Psoas muscle (tissue), 8 donors: ENCODE data around the gene FAM229A. TPM values are rescaled to one million over a fixed set of nuclear protein-coding genes. Genes with fewer than 3 reads are reported as not detected.

Experiments used
- ATAC-seq, 4 donors: fragments of 200-7000 bp; cut with Tn5 transposase; one replicate each; pipeline ENCODE4 v1.9.1; 2020; ENCODE audit warnings: moderate library complexity in 3 of 4, mild to moderate bottlenecking in 2 of 4
- DNase-seq, 2 donors: peaks; one replicate each; pipeline ENCODE4 v3.0.0-alpha.2; 2020
- H3K27ac ChIP-seq: fragments of 200-600 bp; one replicate; pipeline ENCODE4 v1.8.0; 2022
- H3K27me3 ChIP-seq, 3 donors: fragments of 200-600 bp in 1 of 3; one replicate each; pipeline versions ENCODE4 v1.6.1 to v1.8.0; 2013 to 2022; ENCODE audit warnings: low read length in 2 of 3, mild to moderate bottlenecking in 2 of 3, moderate library complexity in 1 of 3; ENCODE audit not compliant: insufficient read depth in 3 of 3
- H3K36me3 ChIP-seq, 2 donors: fragments of 200-600 bp in 1 of 2; one replicate each; pipeline versions ENCODE4 v1.6.1 to v1.8.0; 2013 to 2022; ENCODE audit warnings: low read depth in 1 of 2, mild to moderate bottlenecking in 1 of 2, moderate library complexity in 1 of 2; ENCODE audit not compliant: insufficient read depth in 1 of 2
- H3K4me1 ChIP-seq: fragments of 200-600 bp; one replicate; pipeline ENCODE4 v1.8.0; 2022
- H3K4me3 ChIP-seq: fragments of 200-600 bp; one replicate; pipeline ENCODE4 v1.8.0; 2022; ENCODE audit warnings: mild to moderate bottlenecking
- H3K9me3 ChIP-seq: fragments of 200-600 bp; one replicate; pipeline ENCODE4 v1.8.0; 2022
- CTCF ChIP-seq: fragments of 200-600 bp; IDR thresholded peaks from one replicate; pipeline ENCODE4 v1.8.0; 2022; ENCODE audit warnings: antibody characterized with exemption
- WGBS, 3 donors: extraction: QIAGEN DNeasy Blood & Tissue Kit; methylation state at CpG; one replicate each; pipeline versions ENCODE4 v1.1.6 to v1.1.7; 2013; 5-methylcytosine and 5-hydroxymethylcytosine counted together
- intact Hi-C, 2 donors: fragments of 100-400 bp; cut with DNase I; formaldehyde crosslinking; loops; one replicate each; pipeline versions ENCODE4 v1.11.0 to v1.14.2; 2022
- polyA plus RNA-seq, 3 donors: library from polyadenylated mRNA; stranded (reverse); fragments of 200-250 nt; gene quantifications; one replicate each; pipeline ENCODE4 v1.2.3, GENCODE V29; 2013
- total RNA-seq, 4 donors: library from RNA; stranded (reverse); fragmentation: NEBNext Ultra II Directional in 2 of 4; extraction: Animal tissue kit (Norgen Biotek cat#: 25700) in 2 of 4; gene quantifications; one replicate each; pipeline versions ENCODE4 v1.2.1 to v1.2.4, GENCODE V29; 2021 to 2023
- donor health status: healthy with polysubstance abuse.
- donor health status: DM: no; HTN: no; CAD: no; lungs with moderate emphysema.
- donor health status: Bipolar disorder and iron deficiency.
- donor health status: healthy.
- donor health status: DM: yes; HTN: yes; CAD: no.
- donor health status: DM: no; HTN: no; CAD: no.
- donor health status: DM: no; HTN: no; CAD: no.
- donor health status: DM: yes; HTN: yes; CAD: no.

The FAM229A gene
- total and polyA plus RNA-seq, 7 donors, result 0.98 to 4.0 (median 1.9) TPM

GRCh38 chr1:32311709-32312393 is 50.4 kb downstream of the FAM229A start:
- Histone ChIP-seq H3K27me3 (no peaks in the 10 kb centered on the region), H3K9me3 (no peaks in the 10 kb centered on the region), H3K27ac (no peak overlapping the region), H3K4me3 (no peak overlapping the region), H3K36me3 (peaks cover 0 to 3% of the 10 kb centered on the region in 2 donors), H3K4me1 (peaks cover 8% of the 10 kb centered on the region)
- intact Hi-C loops, result loop anchor here in 1 of 2 donors (10.0 kb wide), 1 partner anchor 97 kb away; no protein-coding TSS in a partner anchor
- TF ChIP-seq CTCF, result no peak
- DNase-seq (no peak), ATAC-seq (no peak)
- WGBS, 3 donors, result 48 to 58% (median 48%) methylated on average over 2 of the region's 2 CpGs

Other genes starting within 250 kb of the FAM229A start
- 10 to 100 TPM; 12.9 to 21.5 (median 19.7) TPM for gene TXLNA, start 182.8 kb downstream of the FAM229A start, total RNA-seq
- gene TXLNA, start 182.8 kb downstream of the FAM229A start, polyA plus RNA-seq, result 10 to 100 TPM in 2 of 3 donors, 1 to 10 TPM in 1; 8.0 to 15.7 (median 12.6) TPM
- gene CCDC28B, start 161.9 kb downstream of the FAM229A start, total RNA-seq, result 10 to 100 TPM; 38.7 to 69.2 (median 51.3) TPM
- gene CCDC28B, start 161.9 kb downstream of the FAM229A start, polyA plus RNA-seq, result 10 to 100 TPM; 22.2 to 63.6 (median 44.3) TPM
- 1 to 10 TPM in 1 of 4 donors, under 1 TPM in 3; 0.24 to 1.1 (median 0.59) TPM for gene IQCC, start 156.8 kb downstream of the FAM229A start, total RNA-seq
- gene IQCC, start 156.8 kb downstream of the FAM229A start, polyA plus RNA-seq, result 1 to 10 TPM in 1 of 3 donors, under 1 TPM in 2; 0.46 to 1.2 (median 0.69) TPM
- gene DCDC2B, start 153.4 kb downstream of the FAM229A start, total RNA-seq, result not detected
- under 1 TPM in 1 of 3 donors, not detected in 2; 0.04 TPM for gene DCDC2B, start 153.4 kb downstream of the FAM229A start, polyA plus RNA-seq
- 1 to 10 TPM; 2.6 to 7.7 (median 4.5) TPM for gene TMEM234, start 140.1 kb downstream of the FAM229A start, total RNA-seq
- gene TMEM234, start 140.1 kb downstream of the FAM229A start, polyA plus RNA-seq, result 1 to 10 TPM; 4.6 to 9.8 (median 7.1) TPM
- gene EIF3I, start 140.1 kb downstream of the FAM229A start, total RNA-seq, result 100 to 1,000 TPM; 174 to 238 (median 189) TPM
- 100 to 1,000 TPM; 260 to 506 (median 336) TPM for gene EIF3I, start 140.1 kb downstream of the FAM229A start, polyA plus RNA-seq
- 1 to 10 TPM; 2.0 to 6.2 (median 3.3) TPM for gene FAM167B, start 115.3 kb downstream of the FAM229A start, total RNA-seq
- gene FAM167B, start 115.3 kb downstream of the FAM229A start, polyA plus RNA-seq, result 1 to 10 TPM; 3.1 to 5.2 (median 3.7) TPM
- gene LCK, start 111.2 kb downstream of the FAM229A start, total RNA-seq, result under 1 TPM; 0.77 to 0.89 (median 0.82) TPM
- gene LCK, start 111.2 kb downstream of the FAM229A start, polyA plus RNA-seq, result under 1 TPM; 0.10 to 0.27 (median 0.26) TPM
- gene HDAC1, start 70.4 kb downstream of the FAM229A start, total RNA-seq, result 10 to 100 TPM; 11.8 to 17.2 (median 14.6) TPM
- gene HDAC1, start 70.4 kb downstream of the FAM229A start, polyA plus RNA-seq, result 10 to 100 TPM; 13.8 to 23.1 (median 17.0) TPM
- gene MARCKSL1, start 26.3 kb downstream of the FAM229A start, total RNA-seq, result 1 to 10 TPM; 5.6 to 9.5 (median 8.8) TPM
- gene MARCKSL1, start 26.3 kb downstream of the FAM229A start, polyA plus RNA-seq, result 10 to 100 TPM in 2 of 3 donors, 1 to 10 TPM in 1; 9.4 to 12.9 (median 12.2) TPM
- gene TSSK3, start 54 bp upstream of the FAM229A start, total RNA-seq, result 1 to 10 TPM in 1 of 4 donors, not detected in 3; 1.5 TPM
- gene TSSK3, start 54 bp upstream of the FAM229A start, polyA plus RNA-seq, result 1 to 10 TPM in 1 of 3 donors, under 1 TPM in 2; 0.10 to 4.0 (median 0.12) TPM
- 10 to 100 TPM; 29.5 to 59.1 (median 34.5) TPM for gene BSDC1, start 32.0 kb upstream of the FAM229A start, total RNA-seq
- 10 to 100 TPM; 25.4 to 68.4 (median 29.6) TPM for gene BSDC1, start 32.0 kb upstream of the FAM229A start, polyA plus RNA-seq
- gene ZBTB8B, start 102.6 kb upstream of the FAM229A start, total RNA-seq, result not detected
- under 1 TPM in 2 of 3 donors, not detected in 1; under 0.01 TPM for gene ZBTB8B, start 102.6 kb upstream of the FAM229A start, polyA plus RNA-seq
- gene ZBTB8A, start 176.9 kb upstream of the FAM229A start, total RNA-seq, result 1 to 10 TPM; 2.3 to 3.6 (median 2.9) TPM
- 1 to 10 TPM; 1.6 to 2.5 (median 2.0) TPM for gene ZBTB8A, start 176.9 kb upstream of the FAM229A start, polyA plus RNA-seq